DOHH2 (cell line): ENCODE data around the gene PSTPIP1.

Source experiments
- H3F3A ChIP-seq: fragments of 200-600 bp; sonication (generic), shearing (Covaris generic); 2 replicates; pipeline ENCODE4 v1.6.0; 2016; ENCODE audit warnings: antibody characterized with exemption, mild to moderate bottlenecking; ENCODE audit not compliant: control insufficient read depth, insufficient read depth
- H3K27ac ChIP-seq: fragments of 200-600 bp; sonication (generic); 2 replicates; pipeline ENCODE4 v1.5.1; 2014; ENCODE audit warnings: low read depth, mild to moderate bottlenecking, low read length, moderate library complexity
- H3K27me3 ChIP-seq: fragments of 200-600 bp; sonication (generic); 2 replicates; pipeline ENCODE4 v1.6.1; 2014; ENCODE audit warnings: mild to moderate bottlenecking, low read length, mixed read lengths; ENCODE audit not compliant: control insufficient read depth
- H3K36me3 ChIP-seq: fragments of 200-600 bp; sonication (generic); 2 replicates; pipeline ENCODE4 v1.6.1; 2014; ENCODE audit warnings: mild to moderate bottlenecking, low read length, moderate library complexity, mixed read lengths; ENCODE audit not compliant: control insufficient read depth
- H3K4me1 ChIP-seq: fragments of 200-600 bp; sonication (generic); 2 replicates; pipeline ENCODE4 v1.6.1; 2014; ENCODE audit warnings: mild to moderate bottlenecking, low read length, mixed read lengths; ENCODE audit not compliant: control insufficient read depth
- H3K4me2 ChIP-seq: fragments of 200-600 bp; sonication (generic); 2 replicates; pipeline ENCODE4 v1.6.0; 2014; ENCODE audit warnings: mild to moderate bottlenecking, low read length, moderate library complexity
- H3K4me3 ChIP-seq: fragments of 200-600 bp; sonication (generic); 2 replicates; pipeline ENCODE4 v1.5.1; 2014; ENCODE audit warnings: mild to moderate bottlenecking, low read length, mixed read lengths
- H3K79me2 ChIP-seq: fragments of 200-600 bp; sonication (generic); 2 replicates; pipeline ENCODE4 v1.6.1; 2014; ENCODE audit warnings: mild to moderate bottlenecking, low read length, mixed read lengths; ENCODE audit not compliant: control insufficient read depth
- H3K9me2 ChIP-seq: fragments of 200-600 bp; sonication (generic); replicated peaks from 2 replicates; pipeline ENCODE4 v1.6.1; 2014; ENCODE audit warnings: mild to moderate bottlenecking, low read length, mixed read lengths; ENCODE audit not compliant: control insufficient read depth
- H3K9me3 ChIP-seq: fragments of 200-600 bp; sonication (generic); 2 replicates; pipeline ENCODE4 v1.6.1; 2014; ENCODE audit warnings: antibody characterized with exemption, low read length, mixed read lengths; ENCODE audit not compliant: control insufficient read depth, insufficient read depth
- H4K20me1 ChIP-seq: fragments of 200-600 bp; sonication (generic); 2 replicates; pipeline ENCODE4 v1.6.0; 2014; ENCODE audit warnings: low read depth, mild to moderate bottlenecking, antibody characterized with exemption, low read length, moderate library complexity; ENCODE audit not compliant: control insufficient read depth, insufficient read depth
- CTCF ChIP-seq: fragments of 200-600 bp; sonication (generic); IDR thresholded peaks from one replicate; pipeline ENCODE4 v1.5.1; 2014; ENCODE audit warnings: antibody characterized with exemption, mild to moderate bottlenecking, low read depth, low read length; ENCODE audit not compliant: poor library complexity, severe bottlenecking
- EZH2phosphoT487 ChIP-seq: fragments of 200-600 bp; sonication (generic); IDR thresholded peaks from 2 replicates; pipeline ENCODE4 v1.6.1; 2017; ENCODE audit warnings: borderline replicate concordance, mild to moderate bottlenecking, antibody characterized with exemption, low read length, moderate library complexity, mixed read lengths

The PSTPIP1 gene

GRCh38 chr15:77025083-77025901 lies 30.4 kb downstream of the PSTPIP1 start:
- no peak overlapping the region for H3K4me3 ChIP-seq
- H4K20me1 ChIP-seq: no peaks in the 10 kb centered on the region
- H3K27me3 ChIP-seq: no peaks in the 10 kb centered on the region
- no peaks in the 10 kb centered on the region for H3K36me3 ChIP-seq
- no peaks in the 10 kb centered on the region for H3K9me3 ChIP-seq
- no peak for TF ChIP-seq CTCF
- TF ChIP-seq EZH2phosphoT487: no peak
- no peaks in the 10 kb centered on the region for H3F3A ChIP-seq
- no peaks in the 10 kb centered on the region for H3K9me2 ChIP-seq
- H3K4me2 ChIP-seq: no peak overlapping the region
- no peaks in the 10 kb centered on the region for H3K4me1 ChIP-seq
- no peak overlapping the region for H3K27ac ChIP-seq
- H3K79me2 ChIP-seq: no peaks in the 10 kb centered on the region

DNA sequence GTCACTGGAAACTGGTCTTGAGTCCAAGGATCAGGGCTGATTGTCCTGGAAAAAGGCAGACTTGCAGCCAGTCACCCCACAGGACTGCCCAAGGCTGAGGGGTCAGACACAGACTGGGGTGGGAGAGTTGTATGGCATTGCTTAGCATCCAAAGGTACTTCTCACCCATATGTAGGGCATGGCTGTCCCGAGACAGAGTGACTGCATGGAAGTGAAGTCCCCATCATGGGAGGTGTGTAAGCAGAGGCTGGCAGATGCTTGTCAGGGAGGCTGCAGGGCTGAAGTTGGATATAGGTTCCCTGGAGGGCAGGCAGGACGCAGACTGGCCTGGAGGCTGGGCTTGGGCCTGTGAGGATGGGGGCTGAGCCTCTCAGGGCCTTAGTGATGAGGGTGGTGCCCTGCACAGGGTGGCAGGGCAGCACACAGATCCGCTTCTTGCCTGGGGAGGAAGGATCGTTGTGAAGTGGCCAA lies 31.1 kb downstream of the PSTPIP1 start:
- Histone ChIP-seq H3F3A (no peaks in the 10 kb centered on the region), H3K9me2 (no peaks in the 10 kb centered on the region), H3K4me1 (no peaks in the 10 kb centered on the region), H4K20me1 (no peaks in the 10 kb centered on the region), H3K36me3 (no peaks in the 10 kb centered on the region), H3K79me2 (no peaks in the 10 kb centered on the region), H3K4me2 (no peak overlapping the region), H3K4me3 (no peak overlapping the region), H3K27me3 (no peaks in the 10 kb centered on the region), H3K9me3 (no peaks in the 10 kb centered on the region), H3K27ac (no peak overlapping the region)
- TF ChIP-seq EZH2phosphoT487 (no peak), CTCF (no peak)

- H3K27ac ChIP-seq: no peak overlapping the region
- no peaks in the 10 kb centered on the region for H3K27me3 ChIP-seq
- H3K4me2 ChIP-seq: no peak overlapping the region
- no peaks in the 10 kb centered on the region for H3K9me2 ChIP-seq
- no peaks in the 10 kb centered on the region for H3K79me2 ChIP-seq
- no peaks in the 10 kb centered on the region for H4K20me1 ChIP-seq
- no peak for TF ChIP-seq EZH2phosphoT487
- no peak for TF ChIP-seq CTCF
- H3K9me3 ChIP-seq: no peaks in the 10 kb centered on the region
- H3K4me1 ChIP-seq: no peaks in the 10 kb centered on the region
- no peaks in the 10 kb centered on the region for H3F3A ChIP-seq
- H3K36me3 ChIP-seq: no peaks in the 10 kb centered on the region
- no peak overlapping the region for H3K4me3 ChIP-seq
These were observed 31.7 kb downstream of the PSTPIP1 start for GRCh38 chr15:77026501-77027110.
